DOHH2 (cell line): ENCODE data around the gene IL17D.

ENCODE experiments used
- H3F3A ChIP-seq: fragments of 200-600 bp; sonication (generic), shearing (Covaris generic); 2 replicates; pipeline ENCODE4 v1.6.0; 2016; ENCODE audit warnings: antibody characterized with exemption, mild to moderate bottlenecking; ENCODE audit not compliant: control insufficient read depth, insufficient read depth
- H3K27ac ChIP-seq: fragments of 200-600 bp; sonication (generic); 2 replicates; pipeline ENCODE4 v1.5.1; 2014; ENCODE audit warnings: low read depth, mild to moderate bottlenecking, low read length, moderate library complexity
- H3K27me3 ChIP-seq: fragments of 200-600 bp; sonication (generic); 2 replicates; pipeline ENCODE4 v1.6.1; 2014; ENCODE audit warnings: mild to moderate bottlenecking, low read length, mixed read lengths; ENCODE audit not compliant: control insufficient read depth
- H3K36me3 ChIP-seq: fragments of 200-600 bp; sonication (generic); 2 replicates; pipeline ENCODE4 v1.6.1; 2014; ENCODE audit warnings: mild to moderate bottlenecking, low read length, moderate library complexity, mixed read lengths; ENCODE audit not compliant: control insufficient read depth
- H3K4me1 ChIP-seq: fragments of 200-600 bp; sonication (generic); 2 replicates; pipeline ENCODE4 v1.6.1; 2014; ENCODE audit warnings: mild to moderate bottlenecking, low read length, mixed read lengths; ENCODE audit not compliant: control insufficient read depth
- H3K4me2 ChIP-seq: fragments of 200-600 bp; sonication (generic); 2 replicates; pipeline ENCODE4 v1.6.0; 2014; ENCODE audit warnings: mild to moderate bottlenecking, low read length, moderate library complexity
- H3K4me3 ChIP-seq: fragments of 200-600 bp; sonication (generic); 2 replicates; pipeline ENCODE4 v1.5.1; 2014; ENCODE audit warnings: mild to moderate bottlenecking, low read length, mixed read lengths
- H3K79me2 ChIP-seq: fragments of 200-600 bp; sonication (generic); 2 replicates; pipeline ENCODE4 v1.6.1; 2014; ENCODE audit warnings: mild to moderate bottlenecking, low read length, mixed read lengths; ENCODE audit not compliant: control insufficient read depth
- H3K9me2 ChIP-seq: fragments of 200-600 bp; sonication (generic); replicated peaks from 2 replicates; pipeline ENCODE4 v1.6.1; 2014; ENCODE audit warnings: mild to moderate bottlenecking, low read length, mixed read lengths; ENCODE audit not compliant: control insufficient read depth
- H3K9me3 ChIP-seq: fragments of 200-600 bp; sonication (generic); 2 replicates; pipeline ENCODE4 v1.6.1; 2014; ENCODE audit warnings: antibody characterized with exemption, low read length, mixed read lengths; ENCODE audit not compliant: control insufficient read depth, insufficient read depth
- H4K20me1 ChIP-seq: fragments of 200-600 bp; sonication (generic); 2 replicates; pipeline ENCODE4 v1.6.0; 2014; ENCODE audit warnings: low read depth, mild to moderate bottlenecking, antibody characterized with exemption, low read length, moderate library complexity; ENCODE audit not compliant: control insufficient read depth, insufficient read depth
- CTCF ChIP-seq: fragments of 200-600 bp; sonication (generic); IDR thresholded peaks from one replicate; pipeline ENCODE4 v1.5.1; 2014; ENCODE audit warnings: antibody characterized with exemption, mild to moderate bottlenecking, low read depth, low read length; ENCODE audit not compliant: poor library complexity, severe bottlenecking
- EZH2phosphoT487 ChIP-seq: fragments of 200-600 bp; sonication (generic); IDR thresholded peaks from 2 replicates; pipeline ENCODE4 v1.6.1; 2017; ENCODE audit warnings: borderline replicate concordance, mild to moderate bottlenecking, antibody characterized with exemption, low read length, moderate library complexity, mixed read lengths

The IL17D gene

GRCh38 chr13:20669162-20669561 is 34.3 kb upstream of the IL17D start:
- H3K79me2 ChIP-seq: no peaks in the 10 kb centered on the region
- no peak overlapping the region for H3K27ac ChIP-seq
- H3K4me2 ChIP-seq: no peak overlapping the region
- no peaks in the 10 kb centered on the region for H3K9me3 ChIP-seq
- TF ChIP-seq CTCF (no peak), EZH2phosphoT487 (no peak)
- no peaks in the 10 kb centered on the region for H4K20me1 ChIP-seq
- no peaks in the 10 kb centered on the region for H3K9me2 ChIP-seq
- no peaks in the 10 kb centered on the region for H3K4me1 ChIP-seq
- H3K4me3 ChIP-seq: no peak overlapping the region
- H3K36me3 ChIP-seq: no peaks in the 10 kb centered on the region
- H3K27me3 ChIP-seq: no peaks in the 10 kb centered on the region
- H3F3A ChIP-seq: no peaks in the 10 kb centered on the region

GRCh38 chr13:20671789-20672188 is 31.7 kb upstream of the IL17D start:
- H3K36me3 ChIP-seq: no peaks in the 10 kb centered on the region
- TF ChIP-seq CTCF (no peak), EZH2phosphoT487 (no peak)
- H4K20me1 ChIP-seq: no peaks in the 10 kb centered on the region
- H3K9me2 ChIP-seq: no peaks in the 10 kb centered on the region
- H3K9me3 ChIP-seq: no peaks in the 10 kb centered on the region
- no peak overlapping the region for H3K4me2 ChIP-seq
- H3K27me3 ChIP-seq: no peaks in the 10 kb centered on the region
- no peak overlapping the region for H3K4me3 ChIP-seq
- no peaks in the 10 kb centered on the region for H3F3A ChIP-seq
- no peaks in the 10 kb centered on the region for H3K4me1 ChIP-seq
- no peak overlapping the region for H3K27ac ChIP-seq
- H3K79me2 ChIP-seq: no peaks in the 10 kb centered on the region

DNA sequence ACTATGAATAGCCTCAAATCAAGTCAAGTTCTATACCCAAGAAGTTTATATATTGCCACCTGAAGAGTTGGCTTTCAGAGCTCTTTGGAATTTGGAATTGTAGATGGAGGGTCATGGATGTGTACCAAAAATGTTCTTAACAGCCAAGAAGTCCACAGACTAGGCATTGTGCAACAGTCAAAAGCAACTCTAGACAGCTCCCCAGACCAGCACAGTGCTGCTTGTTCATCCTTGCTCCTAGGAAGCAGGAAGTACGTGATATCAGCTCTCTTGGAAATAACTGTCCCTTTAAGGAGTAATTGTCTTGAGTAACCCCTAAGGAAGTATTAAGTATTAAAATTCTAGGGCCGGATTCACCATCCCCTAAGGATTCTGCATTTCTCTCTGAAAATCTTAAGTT is 30.7 kb upstream of the IL17D start:
- no peaks in the 10 kb centered on the region for H3K79me2 ChIP-seq
- H3K27ac ChIP-seq: no peak overlapping the region
- no peak overlapping the region for H3K4me2 ChIP-seq
- H3K36me3 ChIP-seq: no peaks in the 10 kb centered on the region
- H3F3A ChIP-seq: no peaks in the 10 kb centered on the region
- no peaks in the 10 kb centered on the region for H3K9me3 ChIP-seq
- no peaks in the 10 kb centered on the region for H4K20me1 ChIP-seq
- H3K4me1 ChIP-seq: no peaks in the 10 kb centered on the region
- H3K9me2 ChIP-seq: no peaks in the 10 kb centered on the region
- no peak overlapping the region for H3K4me3 ChIP-seq
- no peaks in the 10 kb centered on the region for H3K27me3 ChIP-seq
- TF ChIP-seq CTCF: no peak
- no peak for TF ChIP-seq EZH2phosphoT487

GRCh38 chr13:20673715-20674114 is 29.8 kb upstream of the IL17D start:
- H3F3A ChIP-seq: no peaks in the 10 kb centered on the region
- no peaks in the 10 kb centered on the region for H3K27me3 ChIP-seq
- H3K36me3 ChIP-seq: no peaks in the 10 kb centered on the region
- H3K9me2 ChIP-seq: no peaks in the 10 kb centered on the region
- TF ChIP-seq CTCF (no peak), EZH2phosphoT487 (no peak)
- H3K27ac ChIP-seq: no peak overlapping the region
- H3K79me2 ChIP-seq: no peaks in the 10 kb centered on the region
- no peaks in the 10 kb centered on the region for H3K9me3 ChIP-seq
- H4K20me1 ChIP-seq: no peaks in the 10 kb centered on the region
- H3K4me1 ChIP-seq: no peaks in the 10 kb centered on the region
- no peak overlapping the region for H3K4me2 ChIP-seq
- H3K4me3 ChIP-seq: no peak overlapping the region
